Measurements from ENCODE around the gene ACSL6.

The ACSL6 gene, protein sequence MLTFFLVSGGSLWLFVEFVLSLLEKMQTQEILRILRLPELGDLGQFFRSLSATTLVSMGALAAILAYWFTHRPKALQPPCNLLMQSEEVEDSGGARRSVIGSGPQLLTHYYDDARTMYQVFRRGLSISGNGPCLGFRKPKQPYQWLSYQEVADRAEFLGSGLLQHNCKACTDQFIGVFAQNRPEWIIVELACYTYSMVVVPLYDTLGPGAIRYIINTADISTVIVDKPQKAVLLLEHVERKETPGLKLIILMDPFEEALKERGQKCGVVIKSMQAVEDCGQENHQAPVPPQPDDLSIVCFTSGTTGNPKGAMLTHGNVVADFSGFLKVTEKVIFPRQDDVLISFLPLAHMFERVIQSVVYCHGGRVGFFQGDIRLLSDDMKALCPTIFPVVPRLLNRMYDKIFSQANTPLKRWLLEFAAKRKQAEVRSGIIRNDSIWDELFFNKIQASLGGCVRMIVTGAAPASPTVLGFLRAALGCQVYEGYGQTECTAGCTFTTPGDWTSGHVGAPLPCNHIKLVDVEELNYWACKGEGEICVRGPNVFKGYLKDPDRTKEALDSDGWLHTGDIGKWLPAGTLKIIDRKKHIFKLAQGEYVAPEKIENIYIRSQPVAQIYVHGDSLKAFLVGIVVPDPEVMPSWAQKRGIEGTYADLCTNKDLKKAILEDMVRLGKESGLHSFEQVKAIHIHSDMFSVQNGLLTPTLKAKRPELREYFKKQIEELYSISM

DNA sequence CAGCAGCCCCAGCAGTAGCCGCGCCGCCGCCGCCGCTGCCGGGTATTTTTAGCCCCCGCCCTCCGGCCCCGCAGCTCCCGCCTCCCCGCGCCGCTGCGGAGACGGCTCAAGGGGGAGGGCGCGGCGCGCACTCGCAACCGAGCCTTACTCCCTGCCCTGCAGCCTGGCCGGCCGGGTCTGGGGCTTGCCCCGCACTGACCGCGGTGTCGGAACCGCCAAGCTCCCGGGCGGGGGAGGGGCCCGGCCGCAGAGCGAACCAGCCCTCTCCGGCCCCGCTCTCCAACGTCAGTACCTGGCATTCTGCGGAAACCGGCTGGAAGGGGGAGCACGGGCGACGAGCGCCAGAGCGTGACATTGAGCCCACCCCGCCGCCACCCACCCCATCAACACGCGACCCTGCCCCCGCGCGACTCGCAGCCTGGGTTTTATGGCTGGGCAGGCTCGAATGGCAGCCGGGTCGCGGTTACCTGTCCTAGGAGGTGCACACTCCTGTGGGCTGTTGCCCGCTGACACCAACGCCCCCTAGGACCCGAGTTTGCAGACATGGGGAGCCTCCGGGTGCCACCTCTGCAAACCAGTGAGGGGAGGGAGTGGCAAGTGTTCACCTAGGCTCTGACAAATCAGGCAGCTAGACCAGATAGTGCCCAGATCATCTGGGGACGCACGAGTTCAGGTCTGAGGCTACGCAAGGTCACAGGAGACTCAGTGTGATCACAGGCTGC lies at the start of gene ACSL6:
ACSL6 (minus strand) TSS at position 37 of the 722 bp plus-strand sequence. CDS start 105 bp downstream, outside the sequence.
- peaks cover 35% of the 10 kb centered on the region for H3K27me3 ChIP-seq (ENCODE audit: control insufficient read depth, insufficient read depth, low read length)
- H3K9me3 ChIP-seq (ENCODE audit: control insufficient read depth, insufficient read depth, low read length): no peaks in the 10 kb centered on the region
- no peak within 1 kb of the TSS for H3K27ac ChIP-seq (ENCODE audit: low read depth, low read length)
- peak within 1 kb of the TSS; percentile 71 for H3K4me3 ChIP-seq (ENCODE audit: low read depth, low read length)
- H3K4me1 ChIP-seq (ENCODE audit: control insufficient read depth, insufficient read depth, low read length): peaks cover 8% of the 10 kb centered on the region
- no peaks in the 10 kb centered on the region for H3K36me3 ChIP-seq (ENCODE audit: control insufficient read depth, insufficient read depth, low read length)
- no peak within 1 kb of the TSS for H3K9ac ChIP-seq (ENCODE audit: low read depth, low read length)

DNA sequence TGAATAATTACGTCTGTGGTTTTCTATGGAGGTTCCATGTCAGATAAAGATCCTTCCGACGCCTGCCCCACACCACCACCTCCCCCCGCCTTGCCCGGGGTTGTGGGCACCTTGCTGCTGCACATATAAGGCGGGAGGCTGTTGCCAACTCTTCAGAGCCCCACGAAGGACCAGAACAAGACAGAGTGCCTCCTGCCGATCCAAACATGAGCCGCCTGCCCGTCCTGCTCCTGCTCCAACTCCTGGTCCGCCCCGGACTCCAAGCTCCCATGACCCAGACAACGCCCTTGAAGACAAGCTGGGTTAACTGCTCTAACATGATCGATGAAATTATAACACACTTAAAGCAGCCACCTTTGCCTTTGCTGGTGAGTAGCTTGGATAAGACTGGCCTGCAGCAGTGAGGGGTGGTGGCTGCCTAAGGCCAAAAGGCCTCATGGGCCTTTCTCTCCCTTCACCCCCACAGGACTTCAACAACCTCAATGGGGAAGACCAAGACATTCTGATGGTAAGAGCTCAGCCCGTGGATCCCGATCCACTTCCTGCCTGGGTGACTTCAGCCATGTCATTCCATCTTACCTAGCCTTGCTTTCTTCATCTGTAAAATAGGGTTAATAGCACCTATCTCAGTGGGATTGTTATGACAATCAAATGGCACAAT lies 49.2 kb upstream of the ACSL6 start, which contains the start of gene IL3:
IL3 (plus strand) TSS at position 155 of the 661 bp plus-strand sequence; CDS start at position 207, 52 bp downstream.
- Histone ChIP-seq H3K4me3 (ENCODE audit: low read depth, low read length) (no peak within 1 kb of the TSS), H3K27me3 (ENCODE audit: control insufficient read depth, insufficient read depth, low read length) (no peaks in the 10 kb centered on the region), H3K9me3 (ENCODE audit: control insufficient read depth, insufficient read depth, low read length) (no peaks in the 10 kb centered on the region), H3K9ac (ENCODE audit: low read depth, low read length) (no peak within 1 kb of the TSS), H3K4me1 (ENCODE audit: control insufficient read depth, insufficient read depth, low read length) (peaks cover 5% of the 10 kb centered on the region; the same call in 1 of the 2 replicates), H3K27ac (ENCODE audit: low read depth, low read length) (no peak within 1 kb of the TSS), H3K36me3 (ENCODE audit: control insufficient read depth, insufficient read depth, low read length) (no peaks in the 10 kb centered on the region)

DNA sequence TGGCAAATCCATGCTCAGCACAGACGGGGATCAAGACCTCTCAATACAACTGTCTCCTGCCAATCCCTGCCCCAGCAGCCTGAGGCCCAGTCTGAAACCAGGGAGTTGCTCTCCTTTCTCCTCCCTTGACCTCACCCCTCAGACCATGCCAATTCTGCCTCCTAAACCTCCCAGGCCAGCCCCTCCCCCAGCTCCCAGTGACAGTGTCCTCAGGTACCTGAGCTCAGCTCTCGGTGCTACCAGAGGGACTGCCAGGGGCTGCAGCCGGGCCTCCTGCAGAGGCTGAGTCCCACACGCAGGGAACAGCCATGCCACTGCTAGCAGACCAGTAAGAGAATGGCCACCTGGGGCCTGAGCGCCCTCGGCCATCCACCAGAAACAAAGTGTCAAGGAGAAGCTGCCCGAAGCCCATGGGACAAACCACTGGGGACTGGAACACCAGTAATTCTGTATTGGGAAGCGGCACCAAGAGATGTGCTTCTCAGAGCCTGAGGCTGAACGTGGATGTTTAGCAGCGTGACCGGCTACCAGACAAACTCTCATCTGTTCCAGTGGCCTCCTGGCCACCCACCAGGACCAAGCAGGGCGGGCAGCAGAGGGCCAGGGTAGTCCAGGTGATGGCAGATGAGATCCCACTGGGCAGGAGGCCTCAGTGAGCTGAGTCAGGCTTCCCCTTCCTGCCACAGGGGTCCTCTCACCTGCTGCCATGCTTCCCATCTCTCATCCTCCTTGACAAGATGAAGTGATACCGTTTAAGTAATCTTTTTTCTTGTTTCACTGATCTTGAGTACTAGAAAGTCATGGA lies 48.4 kb upstream of the ACSL6 start:
- H3K36me3 ChIP-seq (ENCODE audit: control insufficient read depth, insufficient read depth, low read length): no peaks in the 10 kb centered on the region
- H3K27ac ChIP-seq (ENCODE audit: low read depth, low read length): no peak overlapping the region
- H3K9ac ChIP-seq (ENCODE audit: low read depth, low read length): no peak overlapping the region
- no peak overlapping the region for H3K4me3 ChIP-seq (ENCODE audit: low read depth, low read length)
- H3K4me1 ChIP-seq (ENCODE audit: control insufficient read depth, insufficient read depth, low read length): peaks cover 5% of the 10 kb centered on the region; the same call in 1 of the 2 replicates
- no peaks in the 10 kb centered on the region for H3K27me3 ChIP-seq (ENCODE audit: control insufficient read depth, insufficient read depth, low read length)
- no peaks in the 10 kb centered on the region for H3K9me3 ChIP-seq (ENCODE audit: control insufficient read depth, insufficient read depth, low read length)

DNA sequence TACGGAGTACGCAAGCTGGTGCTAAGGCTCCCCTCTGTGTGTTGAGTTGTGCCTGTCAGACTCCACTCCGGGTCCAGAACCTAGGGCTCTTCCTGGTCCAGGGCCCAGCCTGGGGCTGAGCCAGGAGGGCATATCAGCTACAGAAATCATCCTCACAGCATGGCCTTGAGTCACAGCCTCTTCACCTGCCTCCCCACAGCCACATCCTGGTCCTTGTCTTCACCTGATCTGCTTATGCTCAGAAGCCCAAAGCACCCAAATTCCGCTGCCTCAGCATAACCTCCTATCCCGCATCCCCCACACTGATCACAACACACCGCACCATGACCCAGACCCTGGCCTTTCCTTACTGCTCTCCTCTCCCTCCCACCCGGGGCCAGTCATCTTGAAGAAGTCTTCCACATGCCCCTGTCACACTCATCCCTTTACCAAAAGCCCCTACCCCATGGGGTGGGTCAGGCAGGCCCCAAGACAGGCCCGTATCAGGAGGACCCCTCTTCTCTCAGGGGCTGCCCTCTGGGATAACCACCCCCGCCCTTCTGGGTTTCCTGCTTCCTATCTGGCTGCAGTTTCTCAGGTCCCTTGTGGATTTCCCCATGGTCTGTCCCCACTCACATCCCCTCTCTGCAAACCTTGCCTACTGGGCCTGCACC lies 47.7 kb upstream of the ACSL6 start:
- Histone ChIP-seq H3K9me3 (ENCODE audit: control insufficient read depth, insufficient read depth, low read length) (no peaks in the 10 kb centered on the region), H3K4me3 (ENCODE audit: low read depth, low read length) (no peak overlapping the region), H3K4me1 (ENCODE audit: control insufficient read depth, insufficient read depth, low read length) (peaks cover 5% of the 10 kb centered on the region; the same call in 1 of the 2 replicates), H3K27ac (ENCODE audit: low read depth, low read length) (no peak overlapping the region), H3K27me3 (ENCODE audit: control insufficient read depth, insufficient read depth, low read length) (no peaks in the 10 kb centered on the region), H3K9ac (ENCODE audit: low read depth, low read length) (no peak overlapping the region), H3K36me3 (ENCODE audit: control insufficient read depth, insufficient read depth, low read length) (no peaks in the 10 kb centered on the region)

DNA sequence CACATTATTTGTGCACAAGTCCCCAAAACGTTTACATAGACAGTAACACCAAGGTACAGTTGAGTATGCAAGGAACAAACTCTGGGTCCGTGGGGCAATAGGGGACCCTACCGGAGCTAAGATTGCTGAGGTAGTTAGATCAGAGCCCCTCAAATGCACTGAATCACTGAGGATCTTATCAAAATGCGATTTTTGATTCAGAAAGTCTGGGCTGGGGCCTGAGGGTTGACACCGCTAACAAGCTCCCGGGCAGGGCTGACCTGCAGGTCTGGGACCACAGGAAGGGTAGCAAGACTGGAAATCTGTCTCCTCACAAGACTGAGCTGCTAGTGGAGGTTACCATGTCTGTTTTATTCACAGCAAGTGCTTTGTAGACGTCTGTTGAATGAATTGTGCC lies 47.2 kb upstream of the ACSL6 start:
- H3K9me3 ChIP-seq (ENCODE audit: control insufficient read depth, insufficient read depth, low read length): no peaks in the 10 kb centered on the region
- H3K9ac ChIP-seq (ENCODE audit: low read depth, low read length): no peak overlapping the region
- H3K4me3 ChIP-seq (ENCODE audit: low read depth, low read length): no peak overlapping the region
- H3K4me1 ChIP-seq (ENCODE audit: control insufficient read depth, insufficient read depth, low read length): peaks cover 5% of the 10 kb centered on the region; the same call in 1 of the 2 replicates
- H3K27ac ChIP-seq (ENCODE audit: low read depth, low read length): no peak overlapping the region
- no peaks in the 10 kb centered on the region for H3K27me3 ChIP-seq (ENCODE audit: control insufficient read depth, insufficient read depth, low read length)
- no peaks in the 10 kb centered on the region for H3K36me3 ChIP-seq (ENCODE audit: control insufficient read depth, insufficient read depth, low read length)

DNA sequence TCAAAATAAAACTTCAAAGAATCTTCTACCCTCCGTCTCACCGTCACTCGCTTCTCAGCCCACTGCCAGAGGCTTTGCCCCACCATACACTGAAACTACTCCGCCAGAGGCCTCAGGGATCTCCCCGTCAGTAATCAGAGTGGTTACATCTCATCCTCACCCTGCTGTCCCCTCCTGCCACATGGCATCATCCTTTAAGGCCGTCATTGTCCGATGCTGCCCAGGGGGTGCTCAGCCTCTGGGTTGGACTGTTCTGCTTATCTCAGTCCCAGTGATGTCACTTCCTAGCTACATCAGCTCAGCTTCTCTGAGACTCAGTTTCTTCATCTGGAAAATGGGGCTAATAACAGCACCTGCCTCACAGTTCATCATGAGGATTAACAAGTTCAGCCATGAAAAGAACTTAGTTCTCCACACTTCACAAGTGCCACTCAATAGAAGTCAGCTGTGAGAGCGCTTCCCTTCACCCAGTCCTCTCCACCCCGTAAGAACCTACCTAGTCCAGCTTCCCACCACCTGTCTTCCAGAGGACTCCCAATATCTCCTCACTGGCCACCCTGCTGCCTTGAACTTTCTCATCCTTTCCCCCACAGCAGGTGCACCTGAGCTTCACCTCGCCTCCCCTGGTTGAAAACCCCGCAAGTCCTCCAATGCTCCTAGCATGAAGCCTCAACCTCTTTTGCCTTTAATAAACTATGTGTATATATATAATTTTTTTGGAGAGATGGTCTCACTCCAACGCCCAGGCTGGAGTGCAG lies 46.2 kb upstream of the ACSL6 start:
- no peaks in the 10 kb centered on the region for H3K9me3 ChIP-seq (ENCODE audit: control insufficient read depth, insufficient read depth, low read length)
- H3K27me3 ChIP-seq (ENCODE audit: control insufficient read depth, insufficient read depth, low read length): no peaks in the 10 kb centered on the region
- no peak overlapping the region for H3K27ac ChIP-seq (ENCODE audit: low read depth, low read length)
- H3K36me3 ChIP-seq (ENCODE audit: control insufficient read depth, insufficient read depth, low read length): no peaks in the 10 kb centered on the region
- no peak overlapping the region for H3K9ac ChIP-seq (ENCODE audit: low read depth, low read length)
- H3K4me1 ChIP-seq (ENCODE audit: control insufficient read depth, insufficient read depth, low read length): peaks cover 5% of the 10 kb centered on the region; the same call in 1 of the 2 replicates
- no peak overlapping the region for H3K4me3 ChIP-seq (ENCODE audit: low read depth, low read length)

DNA sequence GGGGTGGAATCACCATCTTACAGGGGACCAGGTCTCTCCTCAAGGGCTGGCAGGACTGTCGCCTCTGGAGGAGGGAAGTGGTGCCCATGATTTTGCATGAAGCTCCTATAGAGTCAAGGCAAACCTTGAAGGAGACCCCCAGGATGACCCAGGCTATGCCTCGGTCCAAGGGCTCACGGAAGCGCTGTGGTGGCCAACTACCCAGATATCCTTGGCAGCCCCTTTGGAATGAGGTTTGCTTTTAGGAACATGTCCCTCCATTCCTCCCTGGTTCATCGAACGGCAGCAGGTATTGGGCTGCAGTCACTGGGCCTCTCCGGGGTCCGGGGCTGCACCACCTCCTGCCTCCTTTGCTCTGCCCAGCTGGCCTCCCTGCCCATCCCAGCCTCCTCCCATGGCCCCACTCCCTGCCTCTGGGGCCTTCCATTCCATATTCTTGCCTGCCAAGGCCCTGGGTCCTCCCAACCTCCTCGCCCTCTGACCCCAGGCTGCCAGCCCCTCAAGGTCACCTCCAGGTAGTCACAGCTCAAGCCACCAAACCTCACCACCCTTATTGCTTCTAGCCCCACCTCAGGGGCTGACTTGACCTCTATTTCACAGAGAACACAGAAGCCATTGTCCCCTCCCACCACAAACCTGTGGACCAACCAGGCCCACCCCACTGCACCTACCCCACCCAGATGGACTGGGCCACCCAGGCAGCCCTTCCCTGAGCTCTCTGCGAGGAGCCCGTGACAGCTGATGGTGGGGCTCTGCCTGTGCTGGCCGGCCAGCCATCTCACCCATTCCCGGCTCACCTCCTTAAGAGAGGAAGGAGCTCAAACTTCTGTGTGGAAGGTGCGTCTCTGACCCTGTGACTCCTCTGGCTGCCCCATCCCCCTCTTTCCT lies 45.4 kb upstream of the ACSL6 start:
- Histone ChIP-seq H3K9me3 (ENCODE audit: control insufficient read depth, insufficient read depth, low read length) (no peaks in the 10 kb centered on the region), H3K4me1 (ENCODE audit: control insufficient read depth, insufficient read depth, low read length) (peaks cover 5% of the 10 kb centered on the region; the same call in 1 of the 2 replicates), H3K27ac (ENCODE audit: low read depth, low read length) (no peak overlapping the region), H3K36me3 (ENCODE audit: control insufficient read depth, insufficient read depth, low read length) (no peaks in the 10 kb centered on the region), H3K9ac (ENCODE audit: low read depth, low read length) (no peak overlapping the region), H3K4me3 (ENCODE audit: low read depth, low read length) (no peak overlapping the region), H3K27me3 (ENCODE audit: control insufficient read depth, insufficient read depth, low read length) (no peaks in the 10 kb centered on the region)

DNA sequence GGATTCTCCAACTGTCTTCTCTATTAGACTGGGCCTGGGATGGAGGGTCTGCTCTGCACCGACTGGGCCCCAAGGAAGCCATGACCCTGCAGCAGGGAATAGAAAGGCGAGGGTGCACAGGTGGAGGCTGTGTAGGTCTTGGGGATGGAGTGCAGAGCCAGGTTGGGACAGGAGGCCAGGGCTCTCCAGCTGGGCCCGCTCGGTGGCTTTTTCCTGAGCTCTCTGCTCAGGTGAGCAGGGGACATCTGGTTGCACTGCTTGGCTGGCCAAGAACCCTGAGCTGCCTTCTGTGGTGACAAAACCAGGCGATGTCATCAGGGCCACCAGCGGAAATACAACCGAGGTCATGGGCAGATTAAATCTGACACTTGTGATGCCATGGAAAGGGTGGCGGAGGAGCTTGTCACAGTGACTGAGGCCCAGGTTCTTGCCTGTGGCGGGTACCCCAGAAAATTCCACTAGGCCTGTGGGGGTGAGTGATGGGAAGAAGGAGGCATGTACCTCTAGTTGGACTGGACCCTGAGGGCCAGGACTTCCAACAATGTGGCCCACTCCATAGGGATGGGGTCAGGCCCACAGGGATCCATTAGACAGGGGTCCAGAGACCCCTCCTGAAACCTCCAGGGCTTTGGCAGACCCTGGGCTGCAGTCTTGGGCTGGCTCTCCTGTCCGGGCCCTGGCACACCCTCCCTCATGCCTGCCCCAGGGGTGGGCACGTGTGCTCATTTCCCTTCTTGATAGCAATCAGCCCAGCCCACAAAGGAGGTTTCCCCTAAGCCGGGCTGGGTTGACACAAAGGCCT lies 44.6 kb upstream of the ACSL6 start:
- Histone ChIP-seq H3K9me3 (ENCODE audit: control insufficient read depth, insufficient read depth, low read length) (no peaks in the 10 kb centered on the region), H3K36me3 (ENCODE audit: control insufficient read depth, insufficient read depth, low read length) (no peaks in the 10 kb centered on the region), H3K27me3 (ENCODE audit: control insufficient read depth, insufficient read depth, low read length) (no peaks in the 10 kb centered on the region), H3K9ac (ENCODE audit: low read depth, low read length) (no peak overlapping the region), H3K27ac (ENCODE audit: low read depth, low read length) (no peak overlapping the region), H3K4me3 (ENCODE audit: low read depth, low read length) (no peak overlapping the region), H3K4me1 (ENCODE audit: control insufficient read depth, insufficient read depth, low read length) (peaks cover 2% of the 10 kb centered on the region; the same call in 1 of the 2 replicates)
